Thyroid gland (tissue), 4 donors: Measurements from ENCODE around the gene SDHB.

Experiments used
- CTCF ChIP-seq, 6 experiments: fragments of 200-600 bp in 3 of 6; fragments of 450-650 bp in 3 of 6; sonication (generic) in 3 of 6; IDR thresholded peaks; one replicate each; pipeline ENCODE4 v1.5.1; 2016 to 2019; ENCODE audit warnings: antibody characterized with exemption in 6 of 6, mild to moderate bottlenecking in 2 of 6, inconsistent platforms in 1 of 6, moderate library complexity in 1 of 6
- POLR2A ChIP-seq, 2 donors: fragments of 450-650 bp; IDR thresholded peaks; one replicate each; pipeline ENCODE4 v1.6.1; 2017; ENCODE audit warnings: antibody characterized with exemption in 2 of 2, mild to moderate bottlenecking in 2 of 2, moderate library complexity in 1 of 2

- TF ChIP-seq CTCF (IDR thresholded peaks at IDR 0.05) (no peak), POLR2A (IDR thresholded peaks at IDR 0.05) (no peak)
Measured at GRCh38 chr1:17061486-17061885, 7.7 kb upstream of the SDHB start.
